ENCODE measurements around the gene ELF1. TPM values are rescaled to one million over a fixed set of nuclear protein-coding genes. Genes with fewer than 3 reads are reported as not detected.

Gene ELF1
- total RNA-seq, 1 experiment from 2014 or later, result 28.5 TPM

- peak overlapping the region; percentile 82 to 88 for H3K4me3 ChIP-seq (ENCODE audit: low read depth in 2 of 2, low read length in 2 of 2)
- DNase-seq (ENCODE audit: low read depth, low spot score) (no peak), ATAC-seq (no peak)
- intact Hi-C loops (cut with micrococcal nuclease; ENCODE audit: unreplicated experiment), result no loop called here
- H3K9me3 ChIP-seq (ENCODE audit: control insufficient read depth, insufficient read depth, low read depth, low read length), result no peaks in the 10 kb centered on the region
- peak overlapping the region; percentile 98 for H3K27ac ChIP-seq (ENCODE audit: low read length)
- ChIA-PET CTCF (no interaction called here), POLR2A (no interaction called here)
- peaks cover 12% of the 10 kb centered on the region for H3K36me3 ChIP-seq (ENCODE audit: control insufficient read depth, insufficient read depth, low read length)
- peaks cover 54% of the 10 kb centered on the region for H3K4me1 ChIP-seq (ENCODE audit: control insufficient read depth, insufficient read depth, low read length)
- in situ Hi-C loops (cut with HindIII; ENCODE audit: low pct_unique_long_range_greater_than_20kb, low sequenced_read_pairs), result no loop called here
- no peak for TF ChIP-seq TCF7L2 (IDR thresholded peaks at IDR 0.05; ENCODE audit: low read depth, low read length)
- no peak for TF ChIP-seq POLR2AphosphoS5 (IDR thresholded peaks at IDR 0.05; ENCODE audit: low read depth, low read length)
- TF ChIP-seq, protein P1, sequence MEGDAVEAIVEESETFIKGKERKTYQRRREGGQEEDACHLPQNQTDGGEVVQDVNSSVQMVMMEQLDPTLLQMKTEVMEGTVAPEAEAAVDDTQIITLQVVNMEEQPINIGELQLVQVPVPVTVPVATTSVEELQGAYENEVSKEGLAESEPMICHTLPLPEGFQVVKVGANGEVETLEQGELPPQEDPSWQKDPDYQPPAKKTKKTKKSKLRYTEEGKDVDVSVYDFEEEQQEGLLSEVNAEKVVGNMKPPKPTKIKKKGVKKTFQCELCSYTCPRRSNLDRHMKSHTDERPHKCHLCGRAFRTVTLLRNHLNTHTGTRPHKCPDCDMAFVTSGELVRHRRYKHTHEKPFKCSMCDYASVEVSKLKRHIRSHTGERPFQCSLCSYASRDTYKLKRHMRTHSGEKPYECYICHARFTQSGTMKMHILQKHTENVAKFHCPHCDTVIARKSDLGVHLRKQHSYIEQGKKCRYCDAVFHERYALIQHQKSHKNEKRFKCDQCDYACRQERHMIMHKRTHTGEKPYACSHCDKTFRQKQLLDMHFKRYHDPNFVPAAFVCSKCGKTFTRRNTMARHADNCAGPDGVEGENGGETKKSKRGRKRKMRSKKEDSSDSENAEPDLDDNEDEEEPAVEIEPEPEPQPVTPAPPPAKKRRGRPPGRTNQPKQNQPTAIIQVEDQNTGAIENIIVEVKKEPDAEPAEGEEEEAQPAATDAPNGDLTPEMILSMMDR (IDR thresholded peaks at IDR 0.05), result no peak
- no peak for TF ChIP-seq REST (IDR thresholded peaks at IDR 0.05; ENCODE audit: insufficient read depth in 1 of 2, low read depth in 2 of 2, low read length in 1 of 2)
- TF ChIP-seq SIN3A (IDR thresholded peaks at IDR 0.05; ENCODE audit: borderline replicate concordance, insufficient read depth, low read depth, low read length), result no peak
- BruUV-seq (replicated peaks), result no TSS peak
- no peaks in the 10 kb centered on the region for H3K27me3 ChIP-seq (ENCODE audit: control insufficient read depth, insufficient read depth, low read length)
These were observed 39.4 kb upstream of the ELF1 start for GRCh38 chr13:41058295-41059070.

DNA sequence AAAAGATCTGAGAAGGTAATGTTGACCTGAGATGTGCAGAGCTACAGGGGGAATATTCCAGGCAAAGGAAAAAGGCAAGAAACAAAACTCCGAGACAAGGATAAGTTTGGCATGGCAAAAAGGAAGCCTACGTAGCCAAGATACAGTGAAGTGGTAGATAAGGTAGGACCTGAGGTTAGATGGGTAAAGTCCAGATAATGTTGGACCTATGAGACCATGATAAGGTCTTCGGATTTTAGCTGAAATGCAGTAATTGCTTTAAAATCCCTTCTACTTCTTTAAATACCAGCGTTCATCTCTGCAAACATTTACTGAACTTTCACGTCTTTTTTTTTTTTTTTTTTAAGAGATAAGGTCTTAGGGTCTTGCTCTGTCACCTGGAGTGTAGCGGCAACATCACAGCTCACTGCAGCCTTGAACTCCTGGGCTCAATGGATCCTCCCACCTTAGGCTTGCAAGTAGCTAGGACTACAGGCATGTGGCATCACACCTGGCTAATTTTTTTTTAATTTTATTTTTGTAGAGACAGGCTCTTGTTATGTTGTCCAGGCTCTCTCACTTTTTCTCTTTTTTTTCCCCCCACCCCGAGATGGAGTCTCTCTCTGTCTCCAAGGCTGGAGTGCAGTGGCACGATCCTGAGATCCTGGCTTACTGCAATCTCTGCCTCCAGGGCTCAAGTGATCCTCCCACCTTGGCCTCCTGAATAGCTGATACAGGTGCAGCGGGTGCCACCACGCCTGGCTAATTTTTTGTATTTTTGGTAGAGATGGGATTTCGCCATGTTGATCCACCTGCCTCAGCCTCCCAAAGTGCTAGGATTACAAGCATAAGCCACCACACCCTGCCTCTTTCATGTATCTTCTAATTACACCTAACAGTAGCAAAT lies 38.0 kb upstream of the ELF1 start:
- Histone ChIP-seq H3K4me3 (ENCODE audit: low read depth in 2 of 2, low read length in 2 of 2) (no peak overlapping the region), H3K27ac (ENCODE audit: low read length) (no peak overlapping the region), H3K36me3 (ENCODE audit: control insufficient read depth, insufficient read depth, low read length) (peaks cover 1% of the 10 kb centered on the region; the same call in 1 of the 2 replicates), H3K4me1 (ENCODE audit: control insufficient read depth, insufficient read depth, low read length) (peaks cover 52% of the 10 kb centered on the region), H3K27me3 (ENCODE audit: control insufficient read depth, insufficient read depth, low read length) (no peaks in the 10 kb centered on the region), H3K9me3 (ENCODE audit: control insufficient read depth, insufficient read depth, low read depth, low read length) (no peaks in the 10 kb centered on the region)
- no TSS peak for BruUV-seq (replicated peaks)
- ATAC-seq (no peak), DNase-seq (ENCODE audit: low read depth, low spot score) (no peak)
- intact Hi-C loops (cut with micrococcal nuclease; ENCODE audit: unreplicated experiment) (no loop called here), in situ Hi-C loops (cut with HindIII; ENCODE audit: low pct_unique_long_range_greater_than_20kb, low sequenced_read_pairs) (no loop called here)
- TF ChIP-seq REST (IDR thresholded peaks at IDR 0.05; ENCODE audit: insufficient read depth in 1 of 2, low read depth in 2 of 2, low read length in 1 of 2) (no peak), TCF7L2 (IDR thresholded peaks at IDR 0.05; ENCODE audit: low read depth, low read length) (no peak), SIN3A (IDR thresholded peaks at IDR 0.05; ENCODE audit: borderline replicate concordance, insufficient read depth, low read depth, low read length) (no peak), POLR2AphosphoS5 (IDR thresholded peaks at IDR 0.05; ENCODE audit: low read depth, low read length) (no peak)
- TF ChIP-seq, protein P1 (IDR thresholded peaks at IDR 0.05), result no peak
- CTCF ChIA-PET, result no interaction called here
- POLR2A ChIA-PET, result no interaction called here

Measured in Panc1 (cell line).